OCI-LY7 (cell line): ENCODE measurements around the gene GPRC5C. TPM values are rescaled to one million over a fixed set of nuclear protein-coding genes. Genes with fewer than 3 reads are reported as not detected.

Experiments used
- BruUV-seq: library from RNA; stranded (reverse); fragments of 400-500 nt; replicated peaks from 2 replicates; lab custom pipeline; 2021; lab: Mats Ljungman, UMichigan
- CTCF ChIA-PET: fragments of 300-600 bp; sonication (Branson Sonifier 250); formaldehyde crosslinking; loops from one replicate; lab custom pipeline; 2022; ENCODE audit warnings: antibody characterized with exemption; ENCODE audit not compliant: unreplicated experiment; lab: Charles Lee
- POLR2A ChIA-PET: fragments of 300-600 bp; sonication (Branson Sonifier 250); formaldehyde crosslinking; loops from one replicate; lab custom pipeline; 2022; ENCODE audit warnings: antibody characterized with exemption; lab: Charles Lee
- DNase-seq: peaks from one replicate; pipeline ENCODE4 v3.0.0-alpha.2; 2015; ENCODE audit warnings: low spot score
- H2AFZ ChIP-seq: fragments of 200-600 bp; sonication (generic), shearing (Covaris generic); 2 replicates; pipeline ENCODE4 v1.6.1; 2014; ENCODE audit warnings: mild to moderate bottlenecking, antibody characterized with exemption, low read length, moderate library complexity
- H3K27ac ChIP-seq: fragments of 200-600 bp; sonication (generic); 2 replicates; pipeline ENCODE4 v1.5.1; 2014; ENCODE audit warnings: mixed run types, low read depth, mild to moderate bottlenecking, moderate library complexity, low read length, inconsistent platforms; ENCODE audit not compliant: poor library complexity, severe bottlenecking
- H3K36me3 ChIP-seq: fragments of 200-600 bp; sonication (generic); 2 replicates; pipeline ENCODE4 v1.6.1; 2014; ENCODE audit warnings: mild to moderate bottlenecking, antibody characterized with exemption, low read length, moderate library complexity, mixed read lengths; ENCODE audit not compliant: insufficient read depth
- H3K4me1 ChIP-seq: fragments of 200-600 bp; sonication (generic); 2 replicates; pipeline ENCODE4 v1.5.1; 2014; ENCODE audit warnings: mild to moderate bottlenecking, low read length; ENCODE audit not compliant: insufficient read depth, poor library complexity, severe bottlenecking
- H3K4me2 ChIP-seq: fragments of 200-600 bp; sonication (generic); 2 replicates; pipeline ENCODE4 v1.6.1; 2014; ENCODE audit warnings: mild to moderate bottlenecking, low read length
- H3K4me3 ChIP-seq: fragments of 200-600 bp; sonication (generic); 2 replicates; pipeline ENCODE4 v1.5.1; 2014; ENCODE audit warnings: mild to moderate bottlenecking, low read depth, low read length; ENCODE audit not compliant: poor library complexity, severe bottlenecking
- H3K79me2 ChIP-seq: fragments of 200-600 bp; sonication (generic); 2 replicates; pipeline ENCODE4 v1.6.1; 2016; ENCODE audit warnings: low read depth, mild to moderate bottlenecking, low read length, moderate library complexity, mixed read lengths; ENCODE audit not compliant: insufficient read depth
- H3K9me2 ChIP-seq: fragments of 200-600 bp; sonication (generic); 2 replicates; pipeline ENCODE4 v1.6.1; 2016; ENCODE audit warnings: mild to moderate bottlenecking, low read length, mixed read lengths; ENCODE audit not compliant: insufficient read depth
- H3K9me3 ChIP-seq: fragments of 200-600 bp; sonication (generic); 2 replicates; pipeline ENCODE4 v1.6.1; 2014; ENCODE audit warnings: mild to moderate bottlenecking, mixed run types, low read length, mixed read lengths
- H4K20me1 ChIP-seq: fragments of 200-600 bp; sonication (generic); 2 replicates; pipeline ENCODE4 v1.6.1; 2014; ENCODE audit warnings: mild to moderate bottlenecking, antibody characterized with exemption, low read length, moderate library complexity, mixed read lengths; ENCODE audit not compliant: insufficient read depth
- EZH2phosphoT487 ChIP-seq: fragments of 200-600 bp; sonication (generic); IDR thresholded peaks from 2 replicates; pipeline ENCODE4 v1.6.1; 2018; ENCODE audit warnings: low read depth, borderline replicate concordance, mild to moderate bottlenecking, mixed run types, antibody characterized with exemption, low read length, moderate library complexity, mixed read lengths
- intact Hi-C: fragments of 100-400 bp; cut with micrococcal nuclease; formaldehyde crosslinking; loops from one replicate; pipeline ENCODE4 v1.10.0; 2022; ENCODE audit not compliant: unreplicated experiment
- total RNA-seq, 2 experiments: library from RNA; depleted of rRNA in 1 of 2; stranded (reverse); fragments of >200 nt in 1 of 2; shearing (Covaris generic) in 1 of 2; gene quantifications; 2 replicates each; pipeline ENCODE4 v1.2.3, GENCODE V29; 2014 to 2022
- TF ChIP-seq, protein P1 (sequence below): fragments of 200-600 bp; sonication (generic); conservative IDR thresholded peaks from 2 replicates; pipeline ENCODE4 v1.5.1; 2014; ENCODE audit warnings: mild to moderate bottlenecking, antibody characterized with exemption, low read length, moderate library complexity, mixed read lengths

GPRC5C gene
- total RNA-seq, 2 experiments from 2014 or later, result 1.1 to 19.5 TPM

DNA sequence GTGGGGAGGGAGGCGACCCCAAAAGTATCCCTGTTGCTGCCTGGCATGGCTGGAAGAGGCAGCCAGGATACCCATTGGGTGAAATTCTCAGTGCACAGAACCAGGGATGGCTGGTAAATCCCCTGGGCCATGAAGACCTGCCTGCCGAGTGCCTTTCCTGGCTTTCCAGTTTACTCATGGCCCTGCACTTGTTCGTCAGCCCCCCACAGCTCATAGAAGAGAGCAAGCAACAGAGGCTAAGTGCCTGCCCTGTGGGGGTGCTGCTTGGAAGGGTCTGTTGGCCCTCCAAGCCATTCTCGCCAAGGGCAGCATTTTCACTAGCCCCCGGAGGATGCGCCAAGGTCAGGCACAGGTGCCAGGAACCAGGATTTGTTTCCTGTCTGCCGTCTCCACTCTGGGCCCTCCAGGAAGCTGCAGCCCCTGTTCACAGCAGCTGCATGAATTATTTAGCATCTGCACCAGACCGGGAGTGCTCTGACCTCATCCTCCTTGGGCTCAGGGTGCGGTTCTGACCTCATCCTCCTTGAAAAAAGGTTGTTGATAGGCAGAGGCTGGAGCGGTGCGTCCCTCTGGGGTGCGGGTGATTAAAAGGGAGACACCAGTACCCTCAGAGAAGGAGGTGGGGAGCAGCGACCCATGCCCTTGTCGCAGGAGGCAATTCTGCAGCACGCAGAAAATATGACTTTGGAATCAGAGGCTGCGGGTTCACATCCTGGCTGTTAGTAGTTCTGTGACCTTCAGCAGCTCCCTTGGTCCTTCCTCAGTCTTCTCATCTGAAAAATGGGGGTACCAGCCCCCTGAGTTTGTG, 20.3 kb downstream of the GPRC5C start:
- CTCF ChIA-PET, result no interaction called here

DNA sequence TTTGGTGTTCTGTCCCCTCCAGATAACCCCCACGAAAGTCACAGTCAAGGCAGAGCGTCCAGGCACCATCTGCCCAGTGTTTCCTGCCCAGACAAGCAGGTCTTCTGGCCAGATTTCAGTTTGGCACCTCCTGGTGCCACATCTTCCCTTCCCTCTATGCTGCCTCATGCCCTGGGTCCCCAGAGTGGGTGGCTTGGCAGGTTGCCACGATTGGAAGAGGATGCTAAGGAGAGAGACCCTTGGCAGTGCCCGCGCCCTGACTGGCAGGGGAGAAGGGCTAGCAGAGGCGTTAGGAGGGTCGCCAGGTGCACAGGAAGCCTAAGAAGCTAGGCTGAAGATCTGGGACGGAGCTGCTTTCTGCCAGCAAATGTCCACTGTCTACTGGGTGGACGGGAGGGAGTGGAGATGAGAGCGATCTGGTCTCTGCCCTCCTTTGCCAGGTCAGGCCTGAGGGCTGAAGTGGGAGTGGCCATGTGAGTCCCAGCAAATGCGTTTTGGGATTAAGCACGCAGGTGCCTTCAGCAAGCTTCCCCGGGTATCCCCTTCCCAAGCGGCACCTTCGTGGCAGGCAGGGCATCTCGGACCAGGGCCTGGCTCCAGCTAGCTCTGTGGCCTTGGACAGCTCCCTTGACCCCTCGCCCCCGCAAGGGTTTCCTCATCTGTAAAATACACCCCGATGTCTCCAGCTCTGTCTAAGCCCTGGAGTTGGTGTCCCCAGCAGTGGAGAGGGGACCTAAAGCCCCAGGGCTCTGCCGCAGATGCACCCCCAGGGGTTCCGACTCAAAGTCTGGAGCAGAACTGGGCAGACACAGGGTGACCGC, 21.2 kb downstream of the GPRC5C start:
- Histone ChIP-seq H3K4me1 (peaks cover 52% of the 10 kb centered on the region), H3K27ac (no peak overlapping the region), H3K36me3 (no peaks in the 10 kb centered on the region), H3K79me2 (no peaks in the 10 kb centered on the region), H3K4me2 (peak overlapping the region; percentile 69), H4K20me1 (no peaks in the 10 kb centered on the region), H3K9me2 (no peaks in the 10 kb centered on the region), H3K4me3 (peak overlapping the region; percentile 64), H3K9me3 (no peaks in the 10 kb centered on the region), H2AFZ (peak overlapping the region; percentile 65; the same call in 1 of the 2 replicates)
- no peak for TF ChIP-seq EZH2phosphoT487
- TF ChIP-seq, protein P1, sequence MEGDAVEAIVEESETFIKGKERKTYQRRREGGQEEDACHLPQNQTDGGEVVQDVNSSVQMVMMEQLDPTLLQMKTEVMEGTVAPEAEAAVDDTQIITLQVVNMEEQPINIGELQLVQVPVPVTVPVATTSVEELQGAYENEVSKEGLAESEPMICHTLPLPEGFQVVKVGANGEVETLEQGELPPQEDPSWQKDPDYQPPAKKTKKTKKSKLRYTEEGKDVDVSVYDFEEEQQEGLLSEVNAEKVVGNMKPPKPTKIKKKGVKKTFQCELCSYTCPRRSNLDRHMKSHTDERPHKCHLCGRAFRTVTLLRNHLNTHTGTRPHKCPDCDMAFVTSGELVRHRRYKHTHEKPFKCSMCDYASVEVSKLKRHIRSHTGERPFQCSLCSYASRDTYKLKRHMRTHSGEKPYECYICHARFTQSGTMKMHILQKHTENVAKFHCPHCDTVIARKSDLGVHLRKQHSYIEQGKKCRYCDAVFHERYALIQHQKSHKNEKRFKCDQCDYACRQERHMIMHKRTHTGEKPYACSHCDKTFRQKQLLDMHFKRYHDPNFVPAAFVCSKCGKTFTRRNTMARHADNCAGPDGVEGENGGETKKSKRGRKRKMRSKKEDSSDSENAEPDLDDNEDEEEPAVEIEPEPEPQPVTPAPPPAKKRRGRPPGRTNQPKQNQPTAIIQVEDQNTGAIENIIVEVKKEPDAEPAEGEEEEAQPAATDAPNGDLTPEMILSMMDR, result no peak
- intact Hi-C loops, result loop anchor here (10.0 kb wide), 1 partner anchor 238 kb away; the partner anchor contains the start of gene TTYH2
- no peak for DNase-seq
- ChIA-PET CTCF (interaction anchor here (0.5 kb wide), 1 partner anchor 20 kb away, joined by 12 read pairs; no protein-coding TSS in a partner anchor), POLR2A (interaction anchor here (1.0 to 1.5 kb wide), 3 partner anchors 9 to 21 kb away, joined by 3 to 7 read pairs (median 5); no protein-coding TSS in a partner anchor)
- no TSS peak for BruUV-seq

More for the DNA sequence above, 20.3 kb downstream of the GPRC5C start:
- POLR2A ChIA-PET, result no interaction called here
- Histone ChIP-seq H3K9me2 (no peaks in the 10 kb centered on the region), H3K4me1 (peaks cover 49% of the 10 kb centered on the region), H4K20me1 (no peaks in the 10 kb centered on the region), H3K9me3 (no peaks in the 10 kb centered on the region), H3K4me2 (peak overlapping the region; percentile 69), H3K79me2 (no peaks in the 10 kb centered on the region), H3K4me3 (no peak overlapping the region), H2AFZ (no peak overlapping the region), H3K27ac (no peak overlapping the region), H3K36me3 (no peaks in the 10 kb centered on the region)
- intact Hi-C loops, result loop anchor here (10.0 kb wide), 1 partner anchor 237 kb away; the partner anchor contains the start of gene TTYH2
- no peak for TF ChIP-seq EZH2phosphoT487
- TF ChIP-seq, protein P1, result no peak
- DNase-seq, result no peak
- BruUV-seq, result no TSS peak
